Duodenal mucosa (tissue), 2 donors: ENCODE measurements around the gene LIMS2.
A peak's percentile ranks its signal among the peaks of the same experiment; 100 is the strongest.

Source experiments
- H3K27ac ChIP-seq: one replicate; pipeline ENCODE4 v1.7.0; 2013; ENCODE audit warnings: low read depth, low read length
- H3K27me3 ChIP-seq, 2 donors: one replicate each; pipeline ENCODE4 v1.7.0; 2013; ENCODE audit warnings: low read length in 2 of 2, control low read depth in 1 of 2; ENCODE audit not compliant: insufficient read depth in 2 of 2, control insufficient read depth in 1 of 2
- H3K36me3 ChIP-seq, 2 donors: one replicate each; pipeline ENCODE4 v1.7.0; 2013; ENCODE audit warnings: low read length in 2 of 2, control low read depth in 1 of 2; ENCODE audit not compliant: insufficient read depth in 2 of 2, control insufficient read depth in 1 of 2
- H3K4me1 ChIP-seq, 2 donors: one replicate each; pipeline ENCODE4 v1.7.0; 2013; ENCODE audit warnings: low read length in 2 of 2, control low read depth in 1 of 2; ENCODE audit not compliant: insufficient read depth in 2 of 2, control insufficient read depth in 1 of 2
- H3K4me3 ChIP-seq, 2 donors: one replicate each; pipeline ENCODE4 v1.7.0; 2013; ENCODE audit warnings: low read length in 2 of 2, low read depth in 1 of 2
- H3K9ac ChIP-seq, 2 donors: one replicate each; pipeline ENCODE4 v1.7.0; 2013; ENCODE audit warnings: low read length in 2 of 2, low read depth in 1 of 2
- H3K9me3 ChIP-seq, 2 donors: one replicate each; pipeline ENCODE4 v1.7.0; 2013; ENCODE audit warnings: low read length in 2 of 2, control low read depth in 1 of 2; ENCODE audit not compliant: control insufficient read depth in 1 of 2

LIMS2 gene

DNA sequence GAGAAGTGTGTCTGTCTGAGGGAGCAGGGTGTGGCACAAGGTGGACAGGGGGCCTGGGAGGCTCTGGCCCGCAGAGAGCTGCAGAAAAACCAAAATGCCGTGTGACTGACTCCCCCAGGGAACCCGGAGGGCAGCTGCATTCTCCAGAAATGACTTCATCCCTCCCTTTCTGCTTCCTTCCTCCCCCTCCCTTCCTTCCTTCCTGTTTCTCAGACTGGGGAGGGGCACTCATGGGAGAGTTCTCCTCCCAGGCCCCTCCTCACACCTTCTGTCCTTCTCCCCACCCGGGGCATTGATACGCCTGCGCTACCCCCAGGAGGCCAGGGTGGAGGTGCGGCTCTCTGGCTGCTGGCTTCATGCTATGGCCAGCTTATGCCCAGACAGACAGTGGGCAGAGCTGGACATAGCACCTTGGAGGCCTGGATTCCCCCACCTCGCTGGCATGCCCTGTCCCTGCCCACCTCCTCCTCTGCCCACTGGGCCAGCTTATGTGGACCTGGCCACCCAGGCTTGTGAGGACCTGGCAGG lies 37.5 kb downstream of the LIMS2 start:
- H3K36me3 ChIP-seq, result peaks cover 0 to 27% of the 10 kb centered on the region in 2 donors
- H3K27me3 ChIP-seq, result no peaks in the 10 kb centered on the region
- peak overlapping the region; percentile 63 for H3K27ac ChIP-seq
- no peak overlapping the region for H3K4me3 ChIP-seq
- peaks cover 0 to 4% of the 10 kb centered on the region in 2 donors for H3K4me1 ChIP-seq
- H3K9ac ChIP-seq, result no peak overlapping the region
- H3K9me3 ChIP-seq, result no peaks in the 10 kb centered on the region

DNA sequence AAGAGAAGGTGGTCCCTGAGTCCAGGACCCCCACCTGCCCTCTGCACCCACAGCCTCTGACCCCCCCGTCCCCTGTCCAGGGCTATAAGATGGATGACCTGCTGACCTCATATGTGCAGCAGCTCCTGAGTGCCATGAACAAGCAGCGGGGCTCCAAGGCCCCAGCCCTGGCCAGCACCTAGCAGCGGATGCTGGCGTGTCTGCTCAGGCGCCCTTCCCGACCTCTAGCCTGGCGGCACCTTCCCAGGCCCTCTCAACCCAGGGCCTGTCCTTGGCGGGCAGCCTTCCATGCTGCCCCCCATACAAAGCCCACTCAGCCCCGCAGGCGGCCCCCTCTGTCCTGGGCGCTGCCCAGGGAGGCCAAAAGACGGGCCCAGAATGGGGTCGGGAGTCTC lies 38.1 kb downstream of the LIMS2 start:
- no peaks in the 10 kb centered on the region for H3K9me3 ChIP-seq
- H3K36me3 ChIP-seq, result peaks cover 0 to 30% of the 10 kb centered on the region in 2 donors
- H3K4me3 ChIP-seq, result no peak overlapping the region
- no peaks in the 10 kb centered on the region for H3K27me3 ChIP-seq
- H3K4me1 ChIP-seq, result peaks cover 0 to 4% of the 10 kb centered on the region in 2 donors
- no peak overlapping the region for H3K27ac ChIP-seq
- no peak overlapping the region for H3K9ac ChIP-seq

GRCh38 chr2:127636248-127637235 lies 38.8 kb downstream of the LIMS2 start:
- H3K9ac ChIP-seq, result no peak overlapping the region
- no peak overlapping the region for H3K4me3 ChIP-seq
- H3K27ac ChIP-seq, result no peak overlapping the region
- peaks cover 1 to 36% of the 10 kb centered on the region in 2 donors for H3K36me3 ChIP-seq
- H3K27me3 ChIP-seq, result no peaks in the 10 kb centered on the region
- no peaks in the 10 kb centered on the region for H3K9me3 ChIP-seq
- H3K4me1 ChIP-seq, result peaks cover 0 to 4% of the 10 kb centered on the region in 2 donors

DNA sequence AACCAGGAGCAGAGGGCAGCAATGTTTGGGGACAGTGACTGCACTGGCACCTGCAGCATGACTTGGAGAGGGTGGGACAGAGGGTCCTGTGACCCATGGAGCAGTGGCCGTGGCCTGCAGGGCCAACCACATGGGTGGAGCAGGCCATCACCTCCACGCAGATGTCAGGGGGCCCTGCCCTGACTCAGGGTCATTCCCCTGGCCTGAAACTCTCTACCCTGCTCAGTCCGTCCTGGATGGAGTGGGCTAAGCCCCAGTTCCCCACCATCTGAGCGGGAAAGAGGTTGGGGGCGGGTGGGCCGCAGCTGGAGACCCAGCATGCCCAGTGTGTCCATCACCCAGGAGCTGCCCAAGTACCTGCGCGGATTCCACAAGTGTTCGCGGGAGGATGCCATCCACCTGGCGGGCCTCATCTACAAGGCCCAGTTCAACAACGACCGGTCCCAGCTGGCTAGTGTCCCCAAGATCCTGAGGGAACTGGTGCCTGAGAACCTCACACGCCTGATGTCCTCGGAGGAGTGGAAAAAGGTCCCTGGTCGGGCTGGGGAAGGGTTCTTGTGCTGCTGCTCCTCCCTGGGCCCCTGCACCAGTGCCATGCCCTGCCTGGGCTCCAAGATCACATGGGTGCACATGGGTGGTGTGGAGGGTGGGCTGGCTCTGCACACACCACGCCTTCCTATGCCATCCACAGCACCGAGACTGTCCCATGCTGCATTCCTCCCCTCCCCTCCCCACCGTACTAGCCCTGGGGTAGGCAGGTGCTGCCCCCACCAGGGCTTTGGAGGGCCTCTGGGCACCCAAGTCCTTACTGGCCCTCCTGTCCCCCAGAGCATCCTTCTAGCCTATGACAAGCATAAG lies 39.7 kb downstream of the LIMS2 start:
- Histone ChIP-seq H3K27me3 (no peaks in the 10 kb centered on the region), H3K9ac (no peak overlapping the region), H3K4me3 (no peak overlapping the region), H3K36me3 (peaks cover 7 to 43% of the 10 kb centered on the region in 2 donors), H3K9me3 (no peaks in the 10 kb centered on the region), H3K27ac (no peak overlapping the region), H3K4me1 (peaks cover 0 to 4% of the 10 kb centered on the region in 2 donors)

DNA sequence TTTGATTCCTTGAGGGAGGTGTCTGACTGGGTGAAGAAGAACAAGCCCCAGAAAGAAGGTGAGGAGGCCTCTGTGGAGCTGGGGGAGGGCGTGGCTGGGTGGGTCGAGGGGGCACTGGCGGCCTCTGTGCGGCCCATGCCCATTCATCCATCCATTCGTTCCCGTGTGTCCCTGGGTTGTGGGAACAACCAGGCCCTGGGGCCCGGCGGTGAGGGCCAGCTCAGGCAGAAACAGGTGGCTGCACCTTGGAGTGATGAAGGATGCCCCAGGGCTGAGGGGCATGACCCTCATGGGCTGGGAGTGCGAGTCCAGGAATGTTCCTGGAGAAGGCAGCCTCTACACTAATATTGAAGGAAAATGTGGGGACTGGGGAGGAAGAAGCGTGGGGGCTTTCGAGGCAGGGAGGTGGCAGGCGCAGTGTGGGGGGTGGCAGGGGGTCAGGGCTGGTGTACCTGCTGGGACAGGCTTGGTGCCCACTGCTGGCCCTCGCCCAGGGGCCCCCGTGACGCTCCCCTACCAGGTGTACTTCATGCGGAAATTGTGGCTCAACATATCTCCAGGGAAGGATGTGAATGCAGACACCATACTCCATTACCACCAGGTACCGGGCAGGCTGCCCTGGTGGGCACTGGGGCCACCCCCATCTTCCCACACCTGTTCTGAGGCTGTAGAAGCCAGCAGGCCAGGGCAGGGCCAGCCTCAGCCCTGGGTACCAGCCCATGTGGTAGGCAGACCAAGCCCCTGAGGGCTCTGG lies 40.5 kb downstream of the LIMS2 start:
- H3K9me3 ChIP-seq, result no peaks in the 10 kb centered on the region
- no peak overlapping the region for H3K9ac ChIP-seq
- H3K4me1 ChIP-seq, result peaks cover 0 to 4% of the 10 kb centered on the region in 2 donors
- no peak overlapping the region for H3K4me3 ChIP-seq
- H3K27ac ChIP-seq, result no peak overlapping the region
- H3K36me3 ChIP-seq, result peaks cover 7 to 47% of the 10 kb centered on the region in 2 donors
- no peaks in the 10 kb centered on the region for H3K27me3 ChIP-seq

DNA sequence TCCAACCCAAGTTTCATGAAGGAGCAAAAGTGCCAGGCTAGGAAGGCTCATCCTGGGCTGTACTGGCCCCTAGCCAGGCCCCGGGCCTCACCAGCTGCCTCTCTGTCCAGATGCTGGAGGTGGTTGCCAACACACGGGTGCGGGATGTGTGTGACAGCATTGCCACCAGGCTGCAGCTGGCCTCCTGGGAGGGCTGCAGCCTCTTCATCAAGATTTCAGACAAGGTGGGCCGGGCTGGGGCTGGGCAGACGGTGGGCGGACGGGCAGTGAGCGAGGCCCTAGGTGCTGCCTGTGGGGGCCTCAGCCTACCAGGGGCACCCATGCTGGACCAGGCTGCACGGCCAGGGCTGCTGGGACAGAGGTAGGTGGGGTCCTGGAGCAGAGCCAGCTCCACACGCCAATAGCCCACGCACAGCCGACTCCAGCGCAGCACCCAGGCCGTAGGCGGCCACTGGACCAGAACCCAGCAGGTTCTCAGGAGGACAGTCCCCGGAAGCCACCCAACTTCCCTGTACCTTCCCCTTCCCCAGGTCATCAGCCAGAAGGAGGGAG lies 41.2 kb downstream of the LIMS2 start:
- peaks cover 0 to 4% of the 10 kb centered on the region in 2 donors for H3K4me1 ChIP-seq
- no peaks in the 10 kb centered on the region for H3K27me3 ChIP-seq
- no peak overlapping the region for H3K4me3 ChIP-seq
- no peaks in the 10 kb centered on the region for H3K9me3 ChIP-seq
- H3K27ac ChIP-seq, result no peak overlapping the region
- H3K9ac ChIP-seq, result no peak overlapping the region
- peaks cover 7 to 52% of the 10 kb centered on the region in 2 donors for H3K36me3 ChIP-seq

- Histone ChIP-seq H3K9me3 (no peaks in the 10 kb centered on the region), H3K27me3 (no peaks in the 10 kb centered on the region), H3K36me3 (peaks cover 7 to 50% of the 10 kb centered on the region in 2 donors), H3K4me1 (peaks cover 0 to 4% of the 10 kb centered on the region in 2 donors), H3K4me3 (no peak overlapping the region), H3K9ac (no peak overlapping the region), H3K27ac (no peak overlapping the region)
These were observed 41.7 kb downstream of the LIMS2 start for GRCh38 chr2:127633556-127634065.

DNA sequence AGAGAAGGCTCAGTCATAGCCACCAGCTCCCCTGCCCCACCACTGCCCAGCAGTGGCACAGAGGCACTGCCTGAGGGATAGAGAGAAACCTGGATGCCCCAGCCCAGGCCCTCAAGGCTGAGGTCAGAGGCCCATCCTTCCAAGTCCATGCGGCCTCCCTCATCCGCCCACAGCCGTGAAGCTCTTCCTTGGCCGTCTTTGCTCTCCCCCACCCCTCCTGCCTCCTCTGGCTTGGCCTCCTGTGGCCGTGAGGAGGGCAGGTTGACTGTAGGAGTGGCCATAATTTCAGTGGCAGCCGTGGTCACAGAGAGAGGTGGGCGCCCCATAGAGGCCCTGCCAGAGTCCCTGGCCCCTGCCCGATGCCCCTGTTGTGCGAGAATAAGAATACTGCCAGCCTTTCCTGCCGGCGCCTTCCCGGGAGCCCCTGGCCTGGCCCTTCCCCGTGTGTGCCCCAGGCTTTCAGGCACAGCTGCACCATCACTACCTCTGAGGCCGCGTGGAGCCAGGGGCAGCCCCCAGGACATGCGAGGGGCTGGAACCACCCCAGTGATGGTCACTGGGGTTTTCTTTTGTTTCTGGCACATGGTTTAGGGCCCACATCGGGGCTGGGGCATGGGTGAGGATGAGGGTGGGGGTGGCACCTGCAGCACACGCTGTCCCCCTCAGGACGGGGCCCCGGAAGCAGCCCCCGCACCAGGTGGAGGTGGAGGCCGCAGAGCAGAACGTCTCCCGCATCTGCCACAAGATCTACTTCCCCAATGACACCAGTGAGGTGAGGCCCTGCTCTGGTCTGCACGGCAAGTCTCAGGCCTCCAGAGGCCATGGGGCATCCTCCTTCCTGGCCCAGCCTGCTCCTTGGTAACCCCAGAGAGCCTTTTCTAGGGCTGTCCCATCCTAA lies 42.5 kb downstream of the LIMS2 start:
- Histone ChIP-seq H3K4me1 (peaks cover 0 to 4% of the 10 kb centered on the region in 2 donors), H3K36me3 (peaks cover 7 to 55% of the 10 kb centered on the region in 2 donors), H3K9ac (no peak overlapping the region), H3K27ac (no peak overlapping the region), H3K4me3 (no peak overlapping the region), H3K27me3 (no peaks in the 10 kb centered on the region), H3K9me3 (no peaks in the 10 kb centered on the region)
